NCI-H748 (cell line): ENCODE measurements around the gene INAFM2.

Experiments used
- DNase-seq: peaks from one replicate; lab custom pipeline; 2025; ENCODE audit not compliant: unreplicated experiment; lab: John Stamatoyannopoulos, UW

Gene INAFM2

GRCh38 chr15:40358471-40359353, 35.2 kb downstream of the INAFM2 start:
- peak; percentile 48 for DNase-seq

GRCh38 chr15:40360015-40360414, 36.5 kb downstream of the INAFM2 start:
- DNase-seq = no peak

DNA sequence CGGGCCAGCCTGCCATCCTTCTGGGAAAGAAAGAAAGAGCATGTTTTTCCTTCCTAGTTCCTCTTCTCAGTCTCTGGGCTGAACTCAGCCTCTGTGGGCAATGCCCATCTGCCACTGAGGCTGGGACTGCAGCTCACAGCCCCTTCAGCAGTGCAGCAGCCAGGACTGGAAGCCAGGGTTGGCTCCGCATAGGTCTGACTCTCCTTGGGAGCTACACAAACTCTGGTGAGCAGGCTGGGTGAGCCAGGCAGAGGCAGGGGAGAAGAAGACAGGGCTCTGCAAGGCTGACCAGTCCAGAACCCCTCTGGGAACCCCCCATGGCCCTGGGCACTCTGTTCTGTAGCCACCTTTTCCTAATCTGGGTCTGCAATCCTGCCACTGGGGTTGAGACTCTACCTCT, 38.1 kb downstream of the INAFM2 start:
- DNase-seq = no peak

GRCh38 chr15:40363611-40364010, 40.1 kb downstream of the INAFM2 start:
- DNase-seq = no peak

DNA sequence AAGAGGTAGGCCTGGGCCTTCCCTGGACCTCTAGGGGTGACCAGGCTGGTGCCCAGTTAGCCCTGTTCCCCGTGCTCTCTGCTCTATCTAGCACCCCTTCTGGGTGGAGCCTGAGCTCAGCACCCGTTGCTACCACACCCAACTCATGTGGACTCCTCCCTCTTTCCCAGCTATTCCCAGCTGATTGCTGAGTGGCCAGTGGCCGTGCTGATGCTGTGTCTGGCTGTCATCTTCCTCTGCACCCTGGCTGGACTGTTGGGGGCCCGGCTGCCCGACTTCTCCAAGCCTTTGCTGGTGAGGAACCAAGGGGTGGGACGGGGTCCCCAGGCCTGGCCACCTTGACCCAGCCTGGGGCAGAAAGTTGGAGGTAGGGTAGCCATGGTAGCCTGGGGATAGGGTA, 40.8 kb downstream of the INAFM2 start:
- DNase-seq = no peak

DNA sequence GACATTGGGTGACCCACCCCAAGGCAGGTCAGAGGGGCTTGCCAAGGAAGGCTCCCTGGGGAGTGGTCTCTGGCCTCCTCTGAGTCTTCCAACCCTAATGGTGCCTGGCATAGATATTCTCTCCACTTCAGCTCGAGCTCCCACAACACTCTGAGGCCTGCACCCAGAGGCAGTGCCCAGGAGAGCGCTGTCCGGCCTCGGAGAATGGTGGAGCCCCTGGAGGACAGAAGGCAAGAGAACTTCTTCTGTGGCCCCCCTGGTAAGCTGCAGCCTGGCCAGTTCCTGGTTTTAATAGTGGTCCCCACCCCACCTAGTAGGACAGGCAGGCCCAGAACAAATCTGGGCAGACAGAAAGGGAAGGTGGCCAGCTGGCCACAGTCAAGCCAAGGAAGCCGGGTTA, 41.5 kb downstream of the INAFM2 start:
- DNase-seq = no peak

GRCh38 chr15:40365624-40366456, 42.3 kb downstream of the INAFM2 start:
- no peak for DNase-seq

DNA sequence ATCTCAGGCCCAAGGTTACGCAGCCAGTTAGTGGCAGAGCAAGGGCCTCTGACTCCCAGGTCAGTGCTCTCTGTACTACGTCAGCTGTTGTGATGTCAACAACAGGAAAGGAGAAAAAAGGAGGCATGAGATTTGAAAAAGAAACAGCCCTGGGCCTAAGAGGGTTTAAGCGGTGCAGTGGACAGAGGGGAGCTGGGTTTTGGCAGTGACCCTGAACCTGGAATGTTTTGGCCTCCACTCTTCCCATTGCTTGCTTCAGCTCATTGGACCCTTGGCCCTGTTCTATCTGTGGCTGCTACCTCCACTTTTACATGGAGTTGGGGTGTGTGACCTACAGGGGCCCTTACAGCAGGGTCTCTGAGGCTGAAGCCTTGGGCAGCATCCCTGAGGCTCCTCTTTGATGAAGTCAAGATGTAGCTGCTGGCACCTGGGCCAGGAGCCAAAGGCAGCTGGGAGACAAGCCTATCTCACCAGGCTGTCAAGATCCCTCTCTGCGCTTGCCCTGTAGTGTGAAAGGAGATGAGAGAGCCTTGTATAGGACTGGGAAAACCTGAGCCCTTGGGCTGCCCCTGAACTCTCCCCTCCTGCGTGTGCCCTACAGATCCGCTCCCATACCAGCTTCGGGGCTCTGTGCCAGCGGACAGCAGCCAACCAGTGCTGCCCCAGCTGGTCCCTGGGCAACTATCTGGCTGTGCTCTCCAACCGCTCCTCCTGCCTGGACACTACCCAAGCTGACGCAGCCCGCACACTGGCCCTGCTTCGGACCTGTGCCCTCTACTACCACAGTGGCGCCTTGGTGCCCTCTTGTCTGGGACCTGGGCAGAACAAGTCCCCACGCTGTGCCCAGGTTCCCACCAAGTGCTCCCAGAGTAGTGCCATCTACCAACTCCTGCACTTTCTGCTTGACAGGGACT, 43.2 kb downstream of the INAFM2 start:
- DNase-seq = no peak

- DNase-seq = no peak
Observed at GRCh38 chr15:40367371-40367685, 43.8 kb downstream of the INAFM2 start.

- DNase-seq = peak; percentile 91
Observed at GRCh38 chr15:40367686-40368611, 44.5 kb downstream of the INAFM2 start.

DNA sequence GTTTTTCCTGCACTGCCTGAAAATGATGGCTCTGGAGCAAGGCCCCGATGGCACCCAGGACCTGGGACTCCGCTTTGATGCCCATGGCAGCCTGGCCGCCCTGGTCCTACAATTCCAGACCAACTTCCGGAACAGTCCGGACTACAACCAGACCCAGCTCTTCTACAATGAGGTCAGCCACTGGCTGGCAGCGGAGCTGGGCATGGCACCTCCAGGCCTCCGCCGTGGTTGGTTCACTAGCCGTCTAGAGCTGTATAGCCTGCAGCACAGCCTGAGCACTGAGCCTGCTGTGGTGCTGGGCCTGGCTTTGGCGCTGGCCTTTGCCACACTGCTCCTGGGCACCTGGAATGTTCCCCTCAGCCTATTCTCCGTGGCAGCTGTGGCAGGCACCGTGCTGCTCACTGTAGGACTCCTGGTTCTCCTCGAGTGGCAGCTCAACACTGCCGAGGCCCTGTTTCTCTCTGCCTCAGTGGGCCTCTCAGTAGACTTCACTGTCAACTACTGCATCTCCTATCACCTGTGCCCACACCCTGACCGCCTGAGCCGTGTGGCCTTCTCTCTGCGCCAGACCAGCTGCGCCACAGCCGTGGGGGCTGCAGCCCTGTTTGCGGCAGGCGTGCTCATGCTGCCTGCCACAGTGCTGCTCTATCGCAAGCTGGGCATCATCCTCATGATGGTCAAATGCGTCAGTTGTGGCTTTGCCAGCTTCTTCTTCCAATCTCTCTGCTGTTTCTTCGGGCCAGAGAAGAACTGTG, 45.4 kb downstream of the INAFM2 start:
- DNase-seq = no peak

GRCh38 chr15:40369474-40369869, 46.0 kb downstream of the INAFM2 start:
- no peak for DNase-seq

GRCh38 chr15:40369971-40370370, 46.5 kb downstream of the INAFM2 start:
- DNase-seq = no peak

GRCh38 chr15:40372981-40373380, 49.5 kb downstream of the INAFM2 start:
- DNase-seq = no peak
